H9 (cell line): ENCODE data around the gene UBE4B. TPM values are rescaled to one million over a fixed set of nuclear protein-coding genes. Genes with fewer than 3 reads are reported as not detected.
A peak's percentile ranks its signal among the peaks of the same experiment; 100 is the strongest.

Experiments used
- DNase-seq: peaks from one replicate; pipeline ENCODE4 v3.0.0-alpha.2; 2017
- H2AFZ ChIP-seq: one replicate; pipeline ENCODE4 v1.6.1; 2013; ENCODE audit warnings: mild to moderate bottlenecking, low read length, control low read depth, moderate library complexity
- H2AK5ac ChIP-seq: 2 replicates; pipeline ENCODE4 v1.6.1; 2013; ENCODE audit warnings: low read length, control low read depth, mixed read lengths; ENCODE audit not compliant: insufficient read length
- H2BK120ac ChIP-seq: one replicate; pipeline ENCODE4 v1.6.1; 2013; ENCODE audit warnings: low read depth, mild to moderate bottlenecking, low read length, control low read depth, inconsistent platforms; ENCODE audit not compliant: poor library complexity, severe bottlenecking
- H2BK12ac ChIP-seq: 2 replicates; pipeline ENCODE4 v1.6.1; 2013; ENCODE audit warnings: low read length, control low read depth, mixed read lengths, low read depth; ENCODE audit not compliant: insufficient read length
- H2BK15ac ChIP-seq: 2 replicates; pipeline ENCODE4 v1.6.1; 2013; ENCODE audit warnings: low read depth, low read length, control low read depth
- H2BK20ac ChIP-seq: one replicate; pipeline ENCODE4 v1.6.1; 2013; ENCODE audit warnings: low read depth, mild to moderate bottlenecking, low read length, control low read depth, inconsistent platforms; ENCODE audit not compliant: poor library complexity, severe bottlenecking
- H2BK5ac ChIP-seq: 2 replicates; pipeline ENCODE4 v1.6.1; 2013; ENCODE audit warnings: low read length, control low read depth, mixed read lengths; ENCODE audit not compliant: insufficient read length
- H3K14ac ChIP-seq: 2 replicates; pipeline ENCODE4 v1.6.1; 2013; ENCODE audit warnings: low read length, control low read depth; ENCODE audit not compliant: insufficient read depth
- H3K18ac ChIP-seq: 2 replicates; pipeline ENCODE4 v1.6.1; 2013; ENCODE audit warnings: low read depth, mild to moderate bottlenecking, mixed read lengths, low read length, control low read depth; ENCODE audit not compliant: insufficient read length
- H3K23ac ChIP-seq: 2 replicates; pipeline ENCODE4 v1.6.1; 2013; ENCODE audit warnings: low read length, control low read depth, mixed read lengths, low read depth; ENCODE audit not compliant: insufficient read length
- H3K23me2 ChIP-seq: 2 replicates; pipeline ENCODE4 v1.6.1; 2013; ENCODE audit warnings: low read depth, mild to moderate bottlenecking, mixed read lengths, low read length, control low read depth; ENCODE audit not compliant: insufficient read length, poor library complexity, severe bottlenecking
- H3K27ac ChIP-seq: 2 replicates; pipeline ENCODE4 v1.5.1; 2013; ENCODE audit warnings: low read length, control low read depth, mixed read lengths, low read depth; ENCODE audit not compliant: insufficient read length
- H3K27me3 ChIP-seq: 2 replicates; pipeline ENCODE4 v1.6.1; 2013; ENCODE audit warnings: low read length, control low read depth, inconsistent platforms; ENCODE audit not compliant: insufficient read depth
- H3K4ac ChIP-seq: 2 replicates; pipeline ENCODE4 v1.6.1; 2013; ENCODE audit warnings: low read depth, mild to moderate bottlenecking, control low read depth, inconsistent platforms, low read length, moderate library complexity
- H3K4me1 ChIP-seq: 2 replicates; pipeline ENCODE4 v1.6.1; 2013; ENCODE audit warnings: low read length, control low read depth, inconsistent platforms; ENCODE audit not compliant: insufficient read depth
- H3K4me2 ChIP-seq: 2 replicates; pipeline ENCODE4 v1.6.1; 2013; ENCODE audit warnings: low read length, control low read depth, mixed read lengths; ENCODE audit not compliant: insufficient read length, insufficient read depth
- H3K56ac ChIP-seq: 2 replicates; pipeline ENCODE4 v1.6.1; 2013; ENCODE audit warnings: low read depth, mild to moderate bottlenecking, mixed read lengths, low read length, control low read depth; ENCODE audit not compliant: insufficient read length
- H3K79me1 ChIP-seq: 2 replicates; pipeline ENCODE4 v1.6.1; 2013; ENCODE audit warnings: low read depth, mild to moderate bottlenecking, moderate library complexity, low read length, control low read depth, inconsistent platforms; ENCODE audit not compliant: insufficient read depth, poor library complexity, severe bottlenecking
- H3K79me2 ChIP-seq: 2 replicates; pipeline ENCODE4 v1.6.1; 2013; ENCODE audit warnings: low read length, control low read depth, inconsistent platforms; ENCODE audit not compliant: insufficient read depth
- H3K9ac ChIP-seq: 2 replicates; pipeline ENCODE4 v1.6.1; 2013; ENCODE audit warnings: low read length, control low read depth, mixed read lengths; ENCODE audit not compliant: insufficient read length; ENCODE audit errors: extremely low read depth
- H3K9me3 ChIP-seq: one replicate; pipeline ENCODE4 v1.6.1; 2013; ENCODE audit warnings: low read depth, low read length, inconsistent platforms; ENCODE audit not compliant: control insufficient read depth
- H3T11ph ChIP-seq: one replicate; pipeline ENCODE4 v1.6.1; 2013; ENCODE audit warnings: mild to moderate bottlenecking, low read length, control low read depth, inconsistent platforms
- H4K20me1 ChIP-seq: one replicate; pipeline ENCODE4 v1.6.1; 2013; ENCODE audit not compliant: control insufficient read depth, insufficient read length, insufficient read depth
- H4K5ac ChIP-seq: 2 replicates; pipeline ENCODE4 v1.6.1; 2013; ENCODE audit warnings: low read depth, mild to moderate bottlenecking, mixed read lengths, low read length, control low read depth; ENCODE audit not compliant: insufficient read length
- H4K8ac ChIP-seq: replicated peaks from 2 replicates; pipeline ENCODE4 v1.6.1; 2013; ENCODE audit warnings: low read length, control low read depth, mixed read lengths, low read depth; ENCODE audit not compliant: insufficient read length
- H4K91ac ChIP-seq: 2 replicates; pipeline ENCODE4 v1.6.1; 2013; ENCODE audit warnings: low read depth, mild to moderate bottlenecking, moderate library complexity, mixed read lengths, low read length, control low read depth; ENCODE audit not compliant: insufficient read length
- H3K27ac Mint-ChIP-seq, 3 experiments: 2 replicates in 2 of 3; 3 replicates in 1 of 3; pipeline ENCODE4 v1.8.0; 2020 to 2021; ENCODE audit warnings: mixed read lengths in 3 of 3, mild to moderate bottlenecking in 1 of 3, moderate library complexity in 1 of 3
- H3K27me3 Mint-ChIP-seq: 2 replicates; pipeline ENCODE4 v1.8.0; 2021; ENCODE audit warnings: low read depth, mild to moderate bottlenecking, moderate library complexity, mixed read lengths
- H3K36me3 Mint-ChIP-seq, 3 experiments: 2 replicates in 2 of 3; 3 replicates in 1 of 3; pipeline ENCODE4 v1.8.0; 2020 to 2021; ENCODE audit warnings: low read depth in 3 of 3, mixed read lengths in 3 of 3; ENCODE audit not compliant: insufficient read depth in 1 of 3
- H3K4me1 Mint-ChIP-seq, 2 experiments: 2 replicates each; pipeline ENCODE4 v1.8.0; 2020; ENCODE audit warnings: mixed read lengths in 2 of 2
- H3K4me3 Mint-ChIP-seq, 2 experiments: 2 replicates in 1 of 2; 3 replicates in 1 of 2; pipeline ENCODE4 v1.8.0; 2020 to 2021; ENCODE audit warnings: mild to moderate bottlenecking in 2 of 2, mixed read lengths in 2 of 2, moderate library complexity in 1 of 2
- H3K9me3 Mint-ChIP-seq, 2 experiments: 2 replicates in 1 of 2; 3 replicates in 1 of 2; pipeline ENCODE4 v1.8.0; 2020; ENCODE audit warnings: mild to moderate bottlenecking in 2 of 2, mixed read lengths in 2 of 2, moderate library complexity in 1 of 2
- WGBS: extraction: QIAGEN DNeasy Blood & Tissue Kit; methylation state at CpG from one replicate; pipeline ENCODE4 v1.1.7; 2013; ENCODE audit warnings: missing lambda C conversion rate, low lambda C conversion rate, mixed read lengths; ENCODE audit not compliant: insufficient read length; ENCODE audit errors: extremely low coverage; 5-methylcytosine and 5-hydroxymethylcytosine counted together
- total RNA-seq: library from RNA; stranded (reverse); gene quantifications from 2 replicates; pipeline ENCODE4 v1.2.1, GENCODE V29; 2021
- TF ChIP-seq, protein P1 (sequence below): fragments of 200-600 bp; sonication (generic); conservative IDR thresholded peaks from 3 replicates; pipeline ENCODE4 v1.8.0; 2021; ENCODE audit warnings: antibody characterized with exemption, mild to moderate bottlenecking

The UBE4B gene
- total RNA-seq, 1 experiment from 2014 or later = 67.6 TPM

- peaks cover 5 to 12% (median 7%) of the 10 kb centered on the region in 3 experiments; a peak in 4 of 7 replicates for H3K36me3 Mint-ChIP-seq
- Histone ChIP-seq H2BK12ac (no peak overlapping the region), H3K4ac (no peak overlapping the region), H3K56ac (no peak overlapping the region), H3K9me3 (no peaks in the 10 kb centered on the region), H3K9ac (no peak overlapping the region), H2AK5ac (no peak overlapping the region), H3K18ac (no peak overlapping the region), H3K27me3 (no peaks in the 10 kb centered on the region), H3K4me2 (no peak overlapping the region), H4K8ac (no peak overlapping the region), H2BK120ac (no peak overlapping the region), H3K23ac (no peak overlapping the region), H4K20me1 (no peaks in the 10 kb centered on the region), H2BK15ac (no peak overlapping the region), H3K79me1 (no peaks in the 10 kb centered on the region), H3K14ac (no peak overlapping the region), H4K5ac (no peak overlapping the region), H2BK5ac (no peak overlapping the region), H3K79me2 (no peaks in the 10 kb centered on the region; the same call in 1 of the 2 replicates), H2BK20ac (no peak overlapping the region), H2AFZ (no peak overlapping the region), H3K23me2 (no peaks in the 10 kb centered on the region), H3K4me1 (no peaks in the 10 kb centered on the region), H4K91ac (no peak overlapping the region), H3K27ac (no peak overlapping the region), H3T11ph (no peak overlapping the region)
- no CpG with 5 or more reads among the region's 4 CpGs for WGBS
- H3K27ac Mint-ChIP-seq = peak overlapping the region; percentile 57 to 73 (median 67); a peak in 4 of 7 replicates
- H3K27me3 Mint-ChIP-seq = no peaks in the 10 kb centered on the region
- no peak for DNase-seq
- H3K4me3 Mint-ChIP-seq = no peak overlapping the region
- peaks cover 12 to 17% of the 10 kb centered on the region in 2 experiments for H3K4me1 Mint-ChIP-seq
- no peaks in the 10 kb centered on the region for H3K9me3 Mint-ChIP-seq
- TF ChIP-seq, protein P1, sequence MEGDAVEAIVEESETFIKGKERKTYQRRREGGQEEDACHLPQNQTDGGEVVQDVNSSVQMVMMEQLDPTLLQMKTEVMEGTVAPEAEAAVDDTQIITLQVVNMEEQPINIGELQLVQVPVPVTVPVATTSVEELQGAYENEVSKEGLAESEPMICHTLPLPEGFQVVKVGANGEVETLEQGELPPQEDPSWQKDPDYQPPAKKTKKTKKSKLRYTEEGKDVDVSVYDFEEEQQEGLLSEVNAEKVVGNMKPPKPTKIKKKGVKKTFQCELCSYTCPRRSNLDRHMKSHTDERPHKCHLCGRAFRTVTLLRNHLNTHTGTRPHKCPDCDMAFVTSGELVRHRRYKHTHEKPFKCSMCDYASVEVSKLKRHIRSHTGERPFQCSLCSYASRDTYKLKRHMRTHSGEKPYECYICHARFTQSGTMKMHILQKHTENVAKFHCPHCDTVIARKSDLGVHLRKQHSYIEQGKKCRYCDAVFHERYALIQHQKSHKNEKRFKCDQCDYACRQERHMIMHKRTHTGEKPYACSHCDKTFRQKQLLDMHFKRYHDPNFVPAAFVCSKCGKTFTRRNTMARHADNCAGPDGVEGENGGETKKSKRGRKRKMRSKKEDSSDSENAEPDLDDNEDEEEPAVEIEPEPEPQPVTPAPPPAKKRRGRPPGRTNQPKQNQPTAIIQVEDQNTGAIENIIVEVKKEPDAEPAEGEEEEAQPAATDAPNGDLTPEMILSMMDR = no peak
These were observed 24.6 kb downstream of the UBE4B start for GRCh38 chr1:10057343-10057742.
